Measurements from ENCODE around the gene TFF3.

The TFF3 gene

GRCh38 chr21:42320791-42321190 is 5.6 kb upstream of the TFF3 start:
- DNase-seq (ENCODE audit: low spot score): no peak

- no peak for DNase-seq (ENCODE audit: low spot score)
Measured at GRCh38 chr21:42319851-42320572, 4.8 kb upstream of the TFF3 start.

- no peak for DNase-seq (ENCODE audit: low spot score)
Measured at GRCh38 chr21:42319376-42319775, 4.2 kb upstream of the TFF3 start.

- no peak for DNase-seq (ENCODE audit: low spot score)
Measured at GRCh38 chr21:42317826-42318746, 2.9 kb upstream of the TFF3 start.

GRCh38 chr21:42317341-42317741 is 2.1 kb upstream of the TFF3 start:
- DNase-seq (ENCODE audit: low spot score): no peak

- DNase-seq (ENCODE audit: low spot score): no peak
Measured at GRCh38 chr21:42316891-42317290, 1.7 kb upstream of the TFF3 start.

- DNase-seq (ENCODE audit: low spot score): no peak
Measured at GRCh38 chr21:42314616-42315295, 453 bp downstream of the TFF3 start.

GRCh38 chr21:42313501-42313969 is 1.7 kb downstream of the TFF3 start:
- DNase-seq (ENCODE audit: low spot score): no peak

GRCh38 chr21:42312626-42313104 is 2.5 kb downstream of the TFF3 start:
- DNase-seq (ENCODE audit: low spot score): no peak

- DNase-seq (ENCODE audit: low spot score): no peak
Measured at GRCh38 chr21:42311816-42312625, 3.2 kb downstream of the TFF3 start.

GRCh38 chr21:42311160-42311559 is 4.0 kb downstream of the TFF3 start:
- no peak for DNase-seq (ENCODE audit: low spot score)

- DNase-seq (ENCODE audit: low spot score): no peak
Measured at GRCh38 chr21:42310411-42311001, 4.7 kb downstream of the TFF3 start.

- DNase-seq (ENCODE audit: low spot score): peak; percentile 25
Measured at GRCh38 chr21:42309753-42310213, 5.4 kb downstream of the TFF3 start.

GRCh38 chr21:42308914-42309752 is 6.1 kb downstream of the TFF3 start:
- DNase-seq (ENCODE audit: low spot score): no peak

- no peak for DNase-seq (ENCODE audit: low spot score)
Measured at GRCh38 chr21:42308161-42308913, 6.9 kb downstream of the TFF3 start.

GRCh38 chr21:42307106-42307505 is 8.1 kb downstream of the TFF3 start:
- DNase-seq (ENCODE audit: low spot score): no peak

GRCh38 chr21:42306366-42307035 is 8.7 kb downstream of the TFF3 start:
- no peak for DNase-seq (ENCODE audit: low spot score)

- no peak for DNase-seq (ENCODE audit: low spot score)
Measured at GRCh38 chr21:42305707-42306147, 9.5 kb downstream of the TFF3 start.

All from hematopoietic multipotent progenitor cell treated with erythropoietin and hydrocortisone succinate and interleukin-3 and kit ligand, for 15 days (in vitro differentiated cells).